Neural progenitor cell (in vitro differentiated cells): ENCODE measurements around the gene CXCL5.

ENCODE experiments used
- EZH2 ChIP-seq: fragments of 200-600 bp; sonication (generic); IDR thresholded peaks from 2 replicates; pipeline ENCODE4 v1.6.1; 2017; ENCODE audit warnings: antibody characterized with exemption, mild to moderate bottlenecking, moderate library complexity
- TF ChIP-seq, protein P1 (sequence below): fragments of 200-600 bp; sonication (generic); IDR thresholded peaks from 2 replicates; pipeline ENCODE4 v1.5.1; 2017; ENCODE audit warnings: antibody characterized with exemption, mild to moderate bottlenecking

DNA sequence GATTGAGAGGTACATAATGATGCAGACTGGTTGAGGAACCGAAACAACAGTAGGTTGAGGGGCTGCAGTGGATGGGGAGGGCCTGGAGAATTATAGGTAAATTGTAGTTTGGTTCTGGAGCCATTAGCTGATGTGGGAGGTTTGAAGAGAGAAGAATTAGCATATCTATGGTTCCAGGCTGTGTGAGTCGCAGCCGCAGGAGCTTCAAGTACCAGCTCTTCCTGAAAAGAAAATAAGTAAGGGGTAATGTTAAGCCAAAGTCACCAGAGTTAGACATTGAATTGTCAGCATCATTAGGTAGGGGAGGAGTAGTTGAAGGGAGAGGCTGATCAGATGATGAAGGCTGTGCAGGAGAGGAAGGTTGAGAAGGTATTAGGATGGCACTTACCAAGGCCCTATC is 46.1 kb downstream of the CXCL5 start:
- TF ChIP-seq, protein P1, sequence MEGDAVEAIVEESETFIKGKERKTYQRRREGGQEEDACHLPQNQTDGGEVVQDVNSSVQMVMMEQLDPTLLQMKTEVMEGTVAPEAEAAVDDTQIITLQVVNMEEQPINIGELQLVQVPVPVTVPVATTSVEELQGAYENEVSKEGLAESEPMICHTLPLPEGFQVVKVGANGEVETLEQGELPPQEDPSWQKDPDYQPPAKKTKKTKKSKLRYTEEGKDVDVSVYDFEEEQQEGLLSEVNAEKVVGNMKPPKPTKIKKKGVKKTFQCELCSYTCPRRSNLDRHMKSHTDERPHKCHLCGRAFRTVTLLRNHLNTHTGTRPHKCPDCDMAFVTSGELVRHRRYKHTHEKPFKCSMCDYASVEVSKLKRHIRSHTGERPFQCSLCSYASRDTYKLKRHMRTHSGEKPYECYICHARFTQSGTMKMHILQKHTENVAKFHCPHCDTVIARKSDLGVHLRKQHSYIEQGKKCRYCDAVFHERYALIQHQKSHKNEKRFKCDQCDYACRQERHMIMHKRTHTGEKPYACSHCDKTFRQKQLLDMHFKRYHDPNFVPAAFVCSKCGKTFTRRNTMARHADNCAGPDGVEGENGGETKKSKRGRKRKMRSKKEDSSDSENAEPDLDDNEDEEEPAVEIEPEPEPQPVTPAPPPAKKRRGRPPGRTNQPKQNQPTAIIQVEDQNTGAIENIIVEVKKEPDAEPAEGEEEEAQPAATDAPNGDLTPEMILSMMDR: no peak
- TF ChIP-seq EZH2: no peak
